Measurements from ENCODE around the gene MAP3K14.

DNA sequence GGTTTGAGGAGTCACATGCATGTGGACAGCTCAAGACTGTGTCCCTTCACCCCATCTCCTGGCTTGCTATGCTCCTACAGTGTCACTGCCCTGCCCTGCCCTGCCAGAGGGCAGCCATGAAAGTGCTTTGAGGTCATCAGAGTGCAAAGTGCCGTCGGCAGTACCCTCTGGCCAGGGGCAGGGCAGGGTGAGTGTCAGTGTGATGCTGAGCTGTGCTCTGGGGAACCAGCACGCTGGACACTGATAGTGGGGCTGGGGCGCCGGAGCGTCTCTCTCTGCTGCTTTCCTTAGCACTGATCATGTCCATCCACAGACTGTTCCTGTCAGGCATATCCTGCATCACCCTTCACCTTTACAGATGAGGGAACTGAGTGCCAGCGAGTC lies 53.4 kb downstream of the MAP3K14 start:
- TF ChIP-seq, protein P1, sequence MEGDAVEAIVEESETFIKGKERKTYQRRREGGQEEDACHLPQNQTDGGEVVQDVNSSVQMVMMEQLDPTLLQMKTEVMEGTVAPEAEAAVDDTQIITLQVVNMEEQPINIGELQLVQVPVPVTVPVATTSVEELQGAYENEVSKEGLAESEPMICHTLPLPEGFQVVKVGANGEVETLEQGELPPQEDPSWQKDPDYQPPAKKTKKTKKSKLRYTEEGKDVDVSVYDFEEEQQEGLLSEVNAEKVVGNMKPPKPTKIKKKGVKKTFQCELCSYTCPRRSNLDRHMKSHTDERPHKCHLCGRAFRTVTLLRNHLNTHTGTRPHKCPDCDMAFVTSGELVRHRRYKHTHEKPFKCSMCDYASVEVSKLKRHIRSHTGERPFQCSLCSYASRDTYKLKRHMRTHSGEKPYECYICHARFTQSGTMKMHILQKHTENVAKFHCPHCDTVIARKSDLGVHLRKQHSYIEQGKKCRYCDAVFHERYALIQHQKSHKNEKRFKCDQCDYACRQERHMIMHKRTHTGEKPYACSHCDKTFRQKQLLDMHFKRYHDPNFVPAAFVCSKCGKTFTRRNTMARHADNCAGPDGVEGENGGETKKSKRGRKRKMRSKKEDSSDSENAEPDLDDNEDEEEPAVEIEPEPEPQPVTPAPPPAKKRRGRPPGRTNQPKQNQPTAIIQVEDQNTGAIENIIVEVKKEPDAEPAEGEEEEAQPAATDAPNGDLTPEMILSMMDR (IDR thresholded peaks at IDR 0.05; ENCODE audit: low read depth, low read length), result no peak
- TF ChIP-seq EZH2phosphoT487 (IDR thresholded peaks at IDR 0.05; ENCODE audit: low read depth), result no peak
